Spleen (tissue), 7 donors: Measurements from ENCODE around the gene REP15.

Experiments
- POLR2A ChIP-seq, 3 donors: fragments of 450-650 bp; IDR thresholded peaks; one replicate each; pipeline ENCODE4 v1.5.1; 2017; ENCODE audit warnings: antibody characterized with exemption in 3 of 3, mild to moderate bottlenecking in 1 of 3
- POLR2AphosphoS5 ChIP-seq, 3 donors: sonication (generic); formaldehyde crosslinking; IDR thresholded peaks; one replicate each; pipeline ENCODE4 v1.5.1; 2017; ENCODE audit warnings: antibody characterized with exemption in 3 of 3
- TF ChIP-seq, protein P1 (sequence below), 11 experiments: fragments of 200-600 bp in 7 of 11; fragments of 450-650 bp in 4 of 11; sonication (generic) in 4 of 11; IDR thresholded peaks in 8 of 11; conservative IDR thresholded peaks in 3 of 11; 1 replicate in 7 of 11; 2 replicates in 4 of 11; pipeline versions ENCODE4 v1.4.0 to v1.8.0; 2016 to 2021; ENCODE audit warnings: antibody characterized with exemption in 11 of 11, inconsistent platforms in 4 of 11, mild to moderate bottlenecking in 1 of 11
- donor health status: DM: no; HTN: no; CAD: no; lungs with moderate emphysema.
- donor health status: DM: no; HTN: no; CAD: no.
- donor health status: DM: no; HTN: no; CAD: no.

- TF ChIP-seq, protein P1, sequence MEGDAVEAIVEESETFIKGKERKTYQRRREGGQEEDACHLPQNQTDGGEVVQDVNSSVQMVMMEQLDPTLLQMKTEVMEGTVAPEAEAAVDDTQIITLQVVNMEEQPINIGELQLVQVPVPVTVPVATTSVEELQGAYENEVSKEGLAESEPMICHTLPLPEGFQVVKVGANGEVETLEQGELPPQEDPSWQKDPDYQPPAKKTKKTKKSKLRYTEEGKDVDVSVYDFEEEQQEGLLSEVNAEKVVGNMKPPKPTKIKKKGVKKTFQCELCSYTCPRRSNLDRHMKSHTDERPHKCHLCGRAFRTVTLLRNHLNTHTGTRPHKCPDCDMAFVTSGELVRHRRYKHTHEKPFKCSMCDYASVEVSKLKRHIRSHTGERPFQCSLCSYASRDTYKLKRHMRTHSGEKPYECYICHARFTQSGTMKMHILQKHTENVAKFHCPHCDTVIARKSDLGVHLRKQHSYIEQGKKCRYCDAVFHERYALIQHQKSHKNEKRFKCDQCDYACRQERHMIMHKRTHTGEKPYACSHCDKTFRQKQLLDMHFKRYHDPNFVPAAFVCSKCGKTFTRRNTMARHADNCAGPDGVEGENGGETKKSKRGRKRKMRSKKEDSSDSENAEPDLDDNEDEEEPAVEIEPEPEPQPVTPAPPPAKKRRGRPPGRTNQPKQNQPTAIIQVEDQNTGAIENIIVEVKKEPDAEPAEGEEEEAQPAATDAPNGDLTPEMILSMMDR (IDR thresholded peaks at IDR 0.05 in 8 of 11, conservative IDR thresholded peaks at IDR 0.05 in 3 of 11): no peak
- TF ChIP-seq POLR2A (IDR thresholded peaks at IDR 0.05): no peak
- no peak for TF ChIP-seq POLR2AphosphoS5 (IDR thresholded peaks at IDR 0.05)
Observed at GRCh38 chr12:27707216-27707615, 11.0 kb downstream of the REP15 start.
